ENCODE data around the gene GSC2. TPM values are rescaled to one million over a fixed set of nuclear protein-coding genes. Genes with fewer than 3 reads are reported as not detected.

The GSC2 gene
- total RNA-seq, 2 donors from 2014 or later: not detected

- no peak for ATAC-seq (ENCODE audit: insufficient number of reproducible peaks, low FRiP score, low read depth)
- Histone ChIP-seq H3K27me3 (replicated peaks; ENCODE audit: insufficient read depth) (no peaks in the 10 kb centered on the region), H3K4me3 (no peak overlapping the region), H3K4me1 (ENCODE audit: control insufficient read depth in 1 of 2, low read depth in 2 of 2) (no peaks in the 10 kb centered on the region), H3K9me3 (no peaks in the 10 kb centered on the region), H3K36me3 (no peaks in the 10 kb centered on the region), H3K27ac (no peak overlapping the region)
- DNase-seq (ENCODE audit: low spot score): no peak
- TF ChIP-seq CTCF (IDR thresholded peaks at IDR 0.05): no peak
These were observed 46.0 kb upstream of the GSC2 start for GRCh38 chr22:19195796-19196731.

GRCh38 chr22:19194766-19195536 is 44.9 kb upstream of the GSC2 start:
- H3K27me3 ChIP-seq (replicated peaks; ENCODE audit: insufficient read depth): no peaks in the 10 kb centered on the region
- no peak for TF ChIP-seq CTCF (IDR thresholded peaks at IDR 0.05)
- no peak overlapping the region for H3K27ac ChIP-seq
- no peak for ATAC-seq (ENCODE audit: insufficient number of reproducible peaks, low FRiP score, low read depth)
- no peaks in the 10 kb centered on the region for H3K36me3 ChIP-seq
- H3K4me3 ChIP-seq: no peak overlapping the region
- no peaks in the 10 kb centered on the region for H3K4me1 ChIP-seq (ENCODE audit: control insufficient read depth in 1 of 2, low read depth in 2 of 2)
- no peaks in the 10 kb centered on the region for H3K9me3 ChIP-seq
- no peak for DNase-seq (ENCODE audit: low spot score)

- no peak for TF ChIP-seq CTCF (IDR thresholded peaks at IDR 0.05)
- ATAC-seq (ENCODE audit: insufficient number of reproducible peaks, low FRiP score, low read depth) (no peak), DNase-seq (ENCODE audit: low spot score) (no peak)
- H3K27ac ChIP-seq: no peak overlapping the region
- no peaks in the 10 kb centered on the region for H3K9me3 ChIP-seq
- no peaks in the 10 kb centered on the region for H3K27me3 ChIP-seq (replicated peaks; ENCODE audit: insufficient read depth)
- H3K4me1 ChIP-seq (ENCODE audit: control insufficient read depth in 1 of 2, low read depth in 2 of 2): no peaks in the 10 kb centered on the region
- H3K36me3 ChIP-seq: no peaks in the 10 kb centered on the region
- H3K4me3 ChIP-seq: no peak overlapping the region
These were observed 43.8 kb upstream of the GSC2 start for GRCh38 chr22:19193879-19194278.

- no peak overlapping the region for H3K4me3 ChIP-seq
- no peaks in the 10 kb centered on the region for H3K4me1 ChIP-seq (ENCODE audit: control insufficient read depth in 1 of 2, low read depth in 2 of 2)
- no peaks in the 10 kb centered on the region for H3K36me3 ChIP-seq
- H3K27me3 ChIP-seq (replicated peaks; ENCODE audit: insufficient read depth): no peaks in the 10 kb centered on the region
- DNase-seq (ENCODE audit: low spot score) (no peak), ATAC-seq (ENCODE audit: insufficient number of reproducible peaks, low FRiP score, low read depth) (no peak)
- no peak overlapping the region for H3K27ac ChIP-seq
- no peak for TF ChIP-seq CTCF (IDR thresholded peaks at IDR 0.05)
- no peaks in the 10 kb centered on the region for H3K9me3 ChIP-seq
These were observed 37.8 kb upstream of the GSC2 start for GRCh38 chr22:19187716-19188563.

All from thoracic aorta (tissue), 2 donors.